ENCODE results near the gene CEP41.
"Not testable (repeated sequence)": the region's sequence is repeated elsewhere in the genome, so short reads cannot be mapped to it uniquely, and the experiment has no call there.

The CEP41 gene

GRCh38 chr7:130463553-130464434, 23.0 kb upstream of the CEP41 start:
- no peak for DNase-seq

DNA sequence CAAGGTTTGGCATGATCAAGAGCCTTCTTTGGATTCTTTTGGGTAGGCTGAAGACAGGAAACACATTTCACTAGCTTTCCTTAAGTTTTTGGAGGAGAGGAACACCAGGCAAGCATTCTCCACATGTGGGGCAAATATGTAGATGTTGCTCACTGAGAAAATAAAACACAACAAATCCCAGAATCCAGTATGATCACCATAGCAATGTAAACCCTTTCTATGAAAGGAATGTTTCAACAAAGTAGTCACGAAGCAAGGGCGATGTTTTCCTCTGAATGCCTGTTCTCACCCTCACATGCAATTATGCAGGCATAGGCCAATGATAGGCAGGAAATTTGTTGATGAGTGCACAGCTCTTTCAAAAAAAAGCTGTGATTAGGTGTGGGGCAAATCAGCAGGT, 20.5 kb upstream of the CEP41 start:
- DNase-seq: no peak

DNA sequence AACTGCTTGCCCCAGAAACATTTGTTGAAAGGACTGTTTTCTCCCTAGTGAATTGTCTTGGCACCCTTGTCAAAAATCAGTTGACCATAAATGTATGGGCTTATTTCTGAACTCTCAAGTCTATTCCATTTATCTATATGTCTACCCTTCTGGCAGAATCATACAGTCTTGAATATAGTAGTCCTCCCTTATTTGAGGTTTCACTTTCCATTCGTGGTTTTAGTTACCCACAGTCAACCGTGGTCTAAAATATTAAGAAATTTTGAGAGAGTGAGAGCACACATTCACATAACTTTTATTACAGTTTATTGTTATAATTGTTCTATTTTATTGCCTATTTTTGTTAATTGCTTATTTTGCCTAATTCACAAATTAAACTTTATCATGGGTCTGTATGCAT, 17.4 kb upstream of the CEP41 start:
- no peak for DNase-seq

DNA sequence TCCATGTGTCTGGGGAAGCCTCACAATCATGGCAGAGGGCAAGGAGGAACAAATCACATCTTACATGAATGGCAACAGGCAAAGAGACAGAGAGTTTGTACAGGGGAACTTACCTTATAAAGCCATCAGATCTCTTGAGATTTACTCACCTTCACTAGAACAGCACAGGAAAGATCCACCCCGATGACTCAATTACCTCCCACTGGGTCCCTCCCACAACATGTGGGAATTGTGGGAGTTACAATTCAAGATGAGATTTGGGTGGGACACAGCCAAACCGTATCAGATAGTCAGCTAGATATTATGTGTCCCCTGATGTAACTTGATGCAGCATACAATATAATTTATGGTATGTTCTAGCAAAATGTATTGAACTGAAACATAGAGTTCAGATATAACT, 14.1 kb upstream of the CEP41 start:
- DNase-seq: no peak

DNA sequence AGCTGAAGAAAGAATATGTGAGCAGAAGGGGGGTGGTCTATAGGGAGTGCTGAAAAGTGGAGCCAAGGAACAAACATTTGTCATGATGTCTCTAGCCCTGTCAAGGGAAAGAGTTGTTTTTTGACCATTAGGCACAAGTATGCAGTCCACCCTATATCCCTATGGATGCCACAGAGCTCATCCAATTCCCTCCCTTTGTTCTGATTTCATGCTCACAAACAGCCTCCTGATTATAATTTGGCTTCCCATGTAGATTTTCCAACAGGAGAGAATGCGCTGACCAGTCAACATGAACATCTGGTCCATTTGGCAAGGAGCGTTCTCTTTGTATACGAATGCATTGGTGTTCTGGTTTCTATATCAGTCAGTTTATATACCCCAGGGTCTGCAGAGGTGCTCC, 12.1 kb upstream of the CEP41 start:
- DNase-seq: no peak

GRCh38 chr7:130451344-130451743, 10.5 kb upstream of the CEP41 start:
- not testable (repeated sequence) for DNase-seq

DNA sequence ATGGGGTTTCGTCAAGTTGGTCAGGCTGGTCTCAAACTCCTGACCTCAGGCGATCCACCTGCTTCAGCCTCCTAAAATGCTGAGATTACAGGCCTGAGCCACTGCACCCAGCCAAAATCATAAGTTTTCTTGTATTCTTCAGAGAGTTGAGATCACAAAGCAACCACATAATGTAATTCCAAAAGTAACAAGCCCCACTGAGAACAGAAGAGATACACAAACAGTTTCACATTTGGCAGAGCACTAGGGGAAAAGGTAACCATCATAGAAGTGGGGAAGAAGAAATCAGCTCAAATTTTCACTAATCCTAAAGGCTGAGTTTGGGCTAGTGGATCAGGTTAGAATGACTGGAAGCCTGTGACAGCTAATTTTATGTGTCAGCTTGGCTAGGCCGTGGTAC, 5.4 kb upstream of the CEP41 start:
- DNase-seq: no peak

DNA sequence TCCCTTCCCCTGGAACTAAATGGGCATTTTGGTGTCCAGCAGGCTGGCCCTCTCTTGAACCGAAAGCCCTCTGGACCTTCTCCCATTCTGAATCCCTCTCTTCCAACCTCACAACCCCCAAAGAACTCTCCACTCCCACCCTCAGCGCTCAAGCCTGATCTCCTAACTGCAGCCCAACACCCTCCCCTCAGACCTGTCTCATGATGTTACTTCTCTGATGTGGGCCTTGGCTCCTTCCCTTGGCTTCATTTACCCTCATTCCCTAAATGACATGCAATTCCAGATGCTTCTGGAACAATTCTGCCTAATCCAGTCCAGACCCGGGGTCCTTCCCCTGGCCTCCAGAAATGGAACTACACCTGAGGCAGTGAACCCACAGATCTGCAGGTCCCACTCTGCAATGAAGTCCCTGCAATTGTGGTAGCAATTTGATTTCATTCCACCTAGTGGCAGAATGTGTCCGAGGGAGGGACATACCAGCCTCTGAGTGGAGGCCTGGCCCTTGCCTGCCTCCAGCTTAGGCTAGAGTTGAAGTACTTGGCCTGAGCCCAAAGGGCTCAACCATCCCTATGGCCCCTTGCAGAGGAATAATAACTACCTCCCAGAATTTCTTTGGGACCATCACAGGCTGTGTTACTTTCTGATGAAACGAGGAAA, 4.1 kb upstream of the CEP41 start:
- DNase-seq: no peak

GRCh38 chr7:130444234-130444633, 3.4 kb upstream of the CEP41 start:
- DNase-seq: no peak

DNA sequence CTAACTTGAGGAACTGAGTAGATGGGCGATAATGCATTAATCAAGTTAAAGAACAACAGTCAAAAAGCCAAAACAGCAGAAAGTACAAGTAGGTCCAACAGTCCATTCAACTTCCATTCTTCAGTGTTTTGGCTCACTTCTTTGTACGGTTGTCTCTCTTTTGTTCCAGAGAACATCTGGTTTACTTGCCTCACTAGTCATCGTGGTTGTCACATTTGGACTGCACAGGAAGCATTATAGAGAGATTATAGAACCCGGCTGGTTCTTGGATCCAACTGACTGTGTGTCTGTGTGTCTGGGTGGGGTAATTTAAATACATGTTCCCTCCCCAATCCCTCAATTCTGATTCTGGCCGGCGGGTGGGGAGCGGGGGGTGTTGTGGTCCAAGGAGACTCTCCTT, 1.8 kb upstream of the CEP41 start:
- no peak for DNase-seq

DNA sequence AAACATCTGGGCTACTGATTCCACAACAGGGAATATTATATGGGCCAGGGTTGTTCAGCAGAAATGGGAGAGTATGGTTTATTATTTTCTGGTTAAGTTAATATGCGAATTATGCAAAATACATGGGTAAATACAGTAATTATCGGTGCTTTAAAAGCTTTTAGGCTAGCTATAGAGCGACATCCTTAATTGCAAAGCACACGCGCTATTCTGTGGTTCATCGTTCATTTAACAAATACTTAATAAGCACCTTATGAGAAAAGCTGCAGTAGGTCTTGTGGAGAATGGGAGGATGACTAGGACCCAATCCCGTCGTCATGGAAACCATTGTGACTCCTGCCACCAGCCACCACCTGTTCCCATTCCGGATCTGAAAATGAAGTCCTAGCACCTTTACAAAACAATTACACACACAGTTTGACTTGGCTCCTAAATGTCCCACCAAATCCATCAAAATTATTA, 623 bp upstream of the CEP41 start:
- peak; percentile 68 for DNase-seq

- no peak for DNase-seq
These were observed 4.6 kb downstream of the CEP41 start for GRCh38 chr7:130436253-130436652.

- no peak for DNase-seq
These were observed 5.4 kb downstream of the CEP41 start for GRCh38 chr7:130435311-130435854.

- no peak for DNase-seq
These were observed 7.5 kb downstream of the CEP41 start for GRCh38 chr7:130433301-130433700.

DNA sequence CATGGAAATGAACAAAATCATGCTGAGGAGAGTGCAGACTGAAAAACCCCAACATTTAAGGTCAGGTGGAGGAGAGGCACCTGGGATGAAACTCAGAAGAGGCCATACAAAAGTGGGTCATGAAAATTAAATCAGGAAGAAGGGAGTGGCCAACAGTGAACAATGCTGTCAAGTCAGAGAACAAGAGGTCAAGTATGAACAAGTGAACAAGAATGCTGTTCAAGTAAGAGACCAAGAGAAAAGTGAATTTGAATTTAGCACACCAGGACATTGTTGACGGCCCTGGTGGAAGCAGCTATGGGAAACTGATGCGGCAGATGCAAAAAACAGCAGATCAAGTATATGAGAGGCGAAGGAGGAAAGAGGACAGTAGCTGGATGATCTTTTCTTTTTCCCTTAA, 7.9 kb downstream of the CEP41 start:
- DNase-seq: no peak

GRCh38 chr7:130430841-130431666, 9.8 kb downstream of the CEP41 start:
- peak; percentile 67 for DNase-seq

DNA sequence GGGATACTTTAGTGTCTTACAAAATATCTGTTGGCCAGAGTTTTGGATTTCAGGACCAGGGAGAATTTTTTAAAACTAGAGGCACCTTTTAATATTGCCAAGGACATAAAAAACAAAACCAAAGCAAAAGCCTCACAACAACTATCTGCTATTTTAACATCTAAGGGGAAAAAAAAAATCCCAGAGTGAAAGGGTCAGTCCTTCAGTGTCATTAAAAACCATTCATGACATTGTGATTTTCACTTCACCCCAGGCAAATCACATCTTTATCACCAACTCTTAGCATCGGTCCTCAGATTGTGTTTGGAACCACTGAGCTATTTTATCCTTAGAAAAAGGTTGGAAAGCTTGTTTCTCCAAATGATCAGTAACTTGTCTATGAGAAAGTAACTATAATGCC, 10.7 kb downstream of the CEP41 start:
- DNase-seq: no peak

DNA sequence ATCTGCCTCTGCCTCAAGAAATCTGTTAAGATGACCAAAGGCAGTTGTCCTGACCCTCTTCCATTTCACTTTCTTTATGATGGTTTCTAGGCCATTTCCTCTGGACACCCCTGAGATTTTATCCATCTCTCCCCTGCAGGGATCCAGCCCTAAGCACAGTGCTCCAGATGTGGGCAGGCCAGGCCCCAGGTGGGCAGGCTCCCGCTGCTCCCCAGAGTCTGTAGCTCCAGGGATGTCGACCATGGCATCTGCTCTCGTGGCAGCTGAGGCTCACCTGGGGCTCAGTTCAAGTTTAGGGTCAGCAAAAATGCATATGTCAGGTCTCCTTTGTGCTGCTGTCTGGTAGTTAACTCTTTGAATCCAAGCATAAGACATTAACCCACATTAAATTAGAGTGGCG, 11.8 kb downstream of the CEP41 start:
- DNase-seq: no peak

- DNase-seq: no peak
These were observed 14.3 kb downstream of the CEP41 start for GRCh38 chr7:130426564-130426963.

GRCh38 chr7:130425796-130426195, 15.0 kb downstream of the CEP41 start:
- no peak for DNase-seq

GRCh38 chr7:130423501-130424037, 17.2 kb downstream of the CEP41 start:
- no peak for DNase-seq

DNA sequence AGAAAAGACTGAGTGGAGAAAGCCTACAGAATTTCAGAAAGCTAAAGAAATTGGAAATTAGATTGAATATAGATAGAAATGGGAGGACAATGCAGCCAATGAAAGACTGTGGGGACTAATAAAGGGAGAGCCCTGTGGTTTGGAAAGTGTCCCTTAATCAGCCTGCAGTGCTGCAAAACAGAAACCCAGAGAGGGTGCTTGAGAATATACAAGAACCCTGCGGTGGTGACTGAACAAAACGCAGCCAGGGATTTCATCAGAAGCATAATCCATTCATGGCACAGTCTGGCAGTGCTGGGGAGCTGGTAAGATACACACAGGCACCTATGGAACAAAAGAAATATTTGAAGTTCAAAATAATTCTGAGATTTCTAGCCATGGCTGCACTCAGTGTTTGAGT, 19.1 kb downstream of the CEP41 start:
- DNase-seq: no peak

Measured in right kidney (tissue), 1 donor.